ENCODE measurements around the gene CA10.

The CA10 gene

DNA sequence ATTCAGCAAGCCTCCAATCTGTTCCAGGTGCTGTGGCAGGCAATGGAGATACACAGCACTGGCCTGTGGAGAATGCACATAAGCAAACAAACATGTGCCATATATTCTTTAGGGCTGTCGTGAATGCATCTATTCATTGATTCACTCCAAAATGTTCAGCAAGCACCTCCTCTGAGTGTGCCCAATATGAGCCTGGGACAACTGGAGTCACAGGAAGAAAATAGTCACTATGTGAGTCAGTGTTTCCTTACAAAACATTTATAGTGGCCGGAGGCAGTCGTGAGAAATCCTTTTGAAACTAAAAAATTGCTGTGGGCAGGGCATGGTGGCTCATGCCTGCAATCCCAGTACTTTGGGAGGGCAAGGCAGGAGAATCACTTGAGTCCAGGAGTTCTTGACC, 310.1 kb downstream of the CA10 start:
- ATAC-seq (replicated peaks): no peak

DNA sequence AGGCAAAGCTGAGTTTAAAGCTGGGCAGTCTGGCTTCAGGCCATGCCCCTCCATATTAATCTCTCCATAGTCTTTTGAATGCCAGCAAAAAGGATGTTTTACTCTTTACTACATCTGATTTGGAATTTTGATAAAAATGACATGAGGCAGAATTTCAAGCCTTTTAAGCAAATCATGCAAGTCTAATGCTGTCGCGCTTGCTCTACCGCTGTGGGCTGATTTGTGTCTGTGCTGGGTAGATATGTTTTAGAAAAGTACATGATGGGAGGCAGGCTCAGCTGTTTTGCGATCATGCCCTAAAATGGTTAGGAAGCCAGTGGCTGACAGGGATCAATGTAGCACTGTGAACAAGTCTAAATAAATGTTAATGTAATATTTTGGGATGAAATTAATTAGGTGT, 311.9 kb downstream of the CA10 start:
- no peak for ATAC-seq (replicated peaks)
- H3K4me3 Mint-ChIP-seq: no peak overlapping the region
- no peak for DNase-seq
- H3K27me3 Mint-ChIP-seq: peaks cover 0 to 7% of the 10 kb centered on the region in 2 donors
- H3K4me1 Mint-ChIP-seq (ENCODE audit: low read depth in 2 of 2): no peaks in the 10 kb centered on the region
- H3K36me3 Mint-ChIP-seq (ENCODE audit: insufficient read depth): no peaks in the 10 kb centered on the region
- no peaks in the 10 kb centered on the region for H3K9me3 Mint-ChIP-seq
- H3K27ac Mint-ChIP-seq: no peak overlapping the region

More for the DNA sequence above, 310.1 kb downstream of the CA10 start:
- Mint-ChIP-seq H3K27ac (no peak overlapping the region), H3K27me3 (peaks cover 0 to 10% of the 10 kb centered on the region in 2 donors), H3K9me3 (peaks cover 0 to under 1% of the 10 kb centered on the region in 2 donors), H3K4me3 (no peak overlapping the region), H3K4me1 (ENCODE audit: low read depth in 2 of 2) (no peaks in the 10 kb centered on the region), H3K36me3 (ENCODE audit: insufficient read depth) (no peaks in the 10 kb centered on the region)
- no peak for DNase-seq

DNA sequence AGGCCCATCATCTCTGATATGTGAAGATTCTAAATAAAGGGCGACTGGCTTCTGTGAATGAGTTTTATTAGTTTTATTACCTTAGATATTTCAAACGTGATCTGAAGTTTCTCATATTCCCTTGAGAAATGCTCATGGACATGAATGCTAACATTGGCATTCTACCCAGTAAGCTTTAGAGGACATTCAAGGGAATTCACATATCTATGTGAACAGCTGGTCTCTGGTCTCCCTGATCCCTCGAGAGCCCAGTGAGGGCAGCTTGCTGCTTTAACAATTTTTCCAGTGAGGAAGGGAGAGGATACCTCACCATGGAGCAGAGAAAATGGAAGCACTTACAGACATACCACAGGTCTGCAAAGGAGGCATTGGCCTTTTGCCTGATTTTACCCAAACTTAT, 312.7 kb downstream of the CA10 start:
- H3K4me3 Mint-ChIP-seq: no peak overlapping the region
- no peaks in the 10 kb centered on the region for H3K36me3 Mint-ChIP-seq (ENCODE audit: insufficient read depth)
- DNase-seq: no peak
- H3K27ac Mint-ChIP-seq: no peak overlapping the region
- ATAC-seq (replicated peaks): no peak
- H3K4me1 Mint-ChIP-seq (ENCODE audit: low read depth in 2 of 2): no peaks in the 10 kb centered on the region
- H3K9me3 Mint-ChIP-seq: no peaks in the 10 kb centered on the region
- peaks cover 0 to 7% of the 10 kb centered on the region in 2 donors for H3K27me3 Mint-ChIP-seq

DNA sequence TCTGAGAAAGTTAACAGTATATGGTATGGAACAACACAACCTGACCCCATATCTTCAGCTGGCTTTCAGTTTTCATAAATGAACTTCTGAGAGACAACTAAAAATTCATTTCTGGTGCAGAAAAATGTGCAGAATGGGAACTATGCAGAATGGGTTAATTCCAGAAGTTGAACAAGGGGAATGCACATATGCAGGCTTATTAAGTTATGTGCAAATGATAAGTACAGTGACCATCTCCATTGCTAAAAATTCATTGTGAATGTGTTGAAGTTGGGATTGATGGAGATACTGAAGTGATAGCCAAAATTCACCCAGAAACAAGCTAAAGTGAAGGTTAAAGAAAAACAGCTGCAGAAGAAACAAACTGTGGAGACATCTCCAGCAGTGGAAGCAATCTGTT, 315.8 kb downstream of the CA10 start:
- no peaks in the 10 kb centered on the region for H3K4me1 Mint-ChIP-seq (ENCODE audit: low read depth in 2 of 2)
- no peak for DNase-seq

DNA sequence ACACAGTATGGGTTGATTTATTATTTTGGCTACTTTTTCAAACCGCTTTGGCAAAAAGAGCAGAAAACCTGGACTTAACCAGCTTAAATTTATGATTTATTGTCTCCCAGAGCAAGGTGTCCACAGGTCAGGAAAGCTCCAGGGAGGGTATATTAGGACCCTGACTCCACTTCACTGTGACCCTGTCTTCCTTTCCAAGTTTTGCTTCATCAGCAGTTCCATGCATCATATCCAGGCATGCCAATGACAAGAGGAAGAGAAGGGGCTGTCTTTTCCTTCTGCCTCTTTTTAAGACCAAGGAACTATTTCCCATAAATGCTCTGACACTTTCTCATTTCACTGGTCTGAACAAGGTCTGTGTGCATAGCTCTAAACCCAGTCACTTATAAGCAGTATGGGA, 316.8 kb downstream of the CA10 start:
- Mint-ChIP-seq H3K4me3 (no peak overlapping the region), H3K9me3 (no peaks in the 10 kb centered on the region), H3K36me3 (ENCODE audit: insufficient read depth) (no peaks in the 10 kb centered on the region), H3K4me1 (ENCODE audit: low read depth in 2 of 2) (no peaks in the 10 kb centered on the region), H3K27ac (no peak overlapping the region), H3K27me3 (no peaks in the 10 kb centered on the region)
- ATAC-seq (replicated peaks): no peak
- DNase-seq: no peak

More for the DNA sequence above, 315.8 kb downstream of the CA10 start:
- ATAC-seq (replicated peaks): no peak
- Mint-ChIP-seq H3K9me3 (no peaks in the 10 kb centered on the region), H3K27ac (no peak overlapping the region), H3K27me3 (no peaks in the 10 kb centered on the region), H3K4me3 (no peak overlapping the region), H3K36me3 (ENCODE audit: insufficient read depth) (no peaks in the 10 kb centered on the region)

DNA sequence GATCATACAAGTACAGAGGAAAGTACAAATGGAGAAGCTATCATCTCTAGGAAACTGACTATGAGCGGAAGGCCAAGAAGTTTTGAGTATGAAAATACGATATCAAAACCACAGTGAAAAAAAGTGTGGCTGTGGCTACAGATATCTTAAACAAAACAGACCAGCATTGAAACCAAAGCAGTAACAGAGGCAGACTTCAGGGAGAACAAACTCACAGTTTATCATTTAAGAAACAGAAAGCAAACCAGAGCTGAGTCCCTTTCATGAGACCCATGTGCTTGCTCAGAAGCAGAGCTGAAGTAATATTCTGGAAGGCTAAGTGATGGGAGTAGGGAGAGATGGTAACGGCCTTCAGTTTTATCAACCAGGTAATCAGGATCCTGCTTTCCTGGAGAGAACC, 317.8 kb downstream of the CA10 start:
- Mint-ChIP-seq H3K4me3 (no peak overlapping the region), H3K27me3 (no peaks in the 10 kb centered on the region), H3K9me3 (no peaks in the 10 kb centered on the region), H3K36me3 (ENCODE audit: insufficient read depth) (no peaks in the 10 kb centered on the region), H3K27ac (no peak overlapping the region), H3K4me1 (ENCODE audit: low read depth in 2 of 2) (no peaks in the 10 kb centered on the region)
- ATAC-seq (replicated peaks) (no peak), DNase-seq (no peak)

DNA sequence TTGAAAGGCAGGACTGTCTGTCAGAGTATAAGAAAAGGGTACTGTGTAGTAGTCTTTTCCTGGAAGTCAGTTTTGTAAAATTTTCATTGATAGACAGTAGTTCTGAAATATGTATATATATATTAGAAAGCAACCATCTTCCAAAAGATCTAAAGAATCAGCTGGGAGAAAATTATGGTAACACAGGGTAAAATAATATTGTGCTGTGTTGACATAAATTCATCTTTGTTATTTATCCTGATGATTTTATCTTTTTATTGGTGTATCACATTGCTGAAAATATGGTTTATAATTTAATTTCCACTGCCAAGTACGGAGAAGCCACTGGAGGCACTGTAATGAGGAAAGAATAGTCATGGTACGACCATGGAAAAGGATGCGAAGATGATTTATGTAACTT, 324.9 kb downstream of the CA10 start:
- H3K9me3 Mint-ChIP-seq: no peaks in the 10 kb centered on the region
- no peaks in the 10 kb centered on the region for H3K4me1 Mint-ChIP-seq (ENCODE audit: low read depth in 2 of 2)
- no peak overlapping the region for H3K4me3 Mint-ChIP-seq
- no peaks in the 10 kb centered on the region for H3K27me3 Mint-ChIP-seq
- ATAC-seq (replicated peaks): no peak
- DNase-seq: no peak
- no peak overlapping the region for H3K27ac Mint-ChIP-seq
- H3K36me3 Mint-ChIP-seq (ENCODE audit: insufficient read depth): peaks cover 2% of the 10 kb centered on the region

DNA sequence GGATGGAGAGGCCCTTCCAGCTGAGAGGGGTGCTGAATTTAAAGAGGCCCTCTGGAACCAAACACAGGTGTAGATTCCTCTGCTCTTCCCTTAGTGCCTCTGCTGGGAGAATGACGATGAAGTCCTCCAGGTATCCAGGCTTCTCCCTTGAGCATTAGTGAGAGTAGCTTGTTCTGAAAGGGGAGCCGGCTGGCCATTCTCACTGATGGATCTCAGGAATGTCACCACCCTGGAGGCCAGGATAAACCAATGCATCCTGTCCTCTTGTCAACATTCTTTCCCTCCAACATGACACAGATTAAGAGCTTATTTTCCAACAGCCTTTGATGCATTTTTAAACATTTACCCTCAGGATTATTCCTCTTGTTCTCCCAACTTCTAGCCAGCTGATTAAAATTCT, 325.5 kb downstream of the CA10 start:
- Mint-ChIP-seq H3K4me3 (no peak overlapping the region), H3K9me3 (no peaks in the 10 kb centered on the region), H3K27ac (no peak overlapping the region), H3K36me3 (ENCODE audit: insufficient read depth) (peaks cover 2% of the 10 kb centered on the region), H3K4me1 (ENCODE audit: low read depth in 2 of 2) (no peaks in the 10 kb centered on the region), H3K27me3 (no peaks in the 10 kb centered on the region)
- ATAC-seq (replicated peaks): no peak
- DNase-seq: no peak

DNA sequence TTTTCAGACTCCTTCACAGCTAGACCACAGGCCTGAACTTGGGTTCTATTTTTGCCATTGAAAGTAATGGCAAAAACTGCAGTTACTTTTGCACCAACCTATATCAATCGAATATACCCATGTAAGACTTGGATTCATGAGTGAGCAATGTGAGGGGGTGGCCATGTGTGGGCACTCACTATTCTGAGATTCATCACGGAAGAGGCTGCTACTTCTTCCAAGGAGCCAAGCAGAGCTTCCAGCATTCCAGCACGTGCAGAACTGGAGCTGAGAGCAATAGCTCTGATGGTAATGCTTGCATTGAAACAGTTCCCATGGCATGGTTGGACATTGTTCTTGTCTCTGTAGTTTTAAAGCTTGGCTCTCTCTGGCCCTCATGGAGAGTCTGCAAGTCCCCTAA, 327.6 kb downstream of the CA10 start:
- H3K27me3 Mint-ChIP-seq: no peaks in the 10 kb centered on the region
- DNase-seq: no peak

DNA sequence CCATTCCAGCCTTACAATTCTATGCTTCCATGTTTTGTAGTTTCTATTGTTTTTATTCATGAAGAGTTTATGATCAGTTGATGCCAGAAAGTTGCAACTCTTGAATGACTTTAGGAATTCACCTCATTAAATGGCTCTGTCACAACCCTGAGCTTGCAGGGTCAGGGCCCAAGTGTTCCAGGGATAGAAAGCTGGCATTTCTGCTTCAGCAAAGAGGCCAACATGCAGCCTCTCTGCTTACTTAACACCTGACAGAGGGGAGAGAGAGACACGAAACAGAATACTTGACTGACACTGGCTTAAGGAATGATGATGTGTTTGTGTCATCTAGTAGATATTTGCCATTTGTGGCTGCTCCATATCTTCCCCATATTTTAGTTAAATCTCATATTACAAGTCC, 328.1 kb downstream of the CA10 start:
- DNase-seq (no peak), ATAC-seq (replicated peaks) (no peak)
- H3K27me3 Mint-ChIP-seq: no peaks in the 10 kb centered on the region
- H3K9me3 Mint-ChIP-seq: no peaks in the 10 kb centered on the region
- no peaks in the 10 kb centered on the region for H3K4me1 Mint-ChIP-seq (ENCODE audit: low read depth in 2 of 2)
- H3K27ac Mint-ChIP-seq: no peak overlapping the region
- no peak overlapping the region for H3K4me3 Mint-ChIP-seq
- peaks cover 2% of the 10 kb centered on the region for H3K36me3 Mint-ChIP-seq (ENCODE audit: insufficient read depth)

More for the DNA sequence above, 327.6 kb downstream of the CA10 start:
- Mint-ChIP-seq H3K36me3 (ENCODE audit: insufficient read depth) (peaks cover 2% of the 10 kb centered on the region), H3K9me3 (no peaks in the 10 kb centered on the region), H3K4me1 (ENCODE audit: low read depth in 2 of 2) (no peaks in the 10 kb centered on the region), H3K4me3 (no peak overlapping the region), H3K27ac (no peak overlapping the region)
- no peak for ATAC-seq (replicated peaks)

DNA sequence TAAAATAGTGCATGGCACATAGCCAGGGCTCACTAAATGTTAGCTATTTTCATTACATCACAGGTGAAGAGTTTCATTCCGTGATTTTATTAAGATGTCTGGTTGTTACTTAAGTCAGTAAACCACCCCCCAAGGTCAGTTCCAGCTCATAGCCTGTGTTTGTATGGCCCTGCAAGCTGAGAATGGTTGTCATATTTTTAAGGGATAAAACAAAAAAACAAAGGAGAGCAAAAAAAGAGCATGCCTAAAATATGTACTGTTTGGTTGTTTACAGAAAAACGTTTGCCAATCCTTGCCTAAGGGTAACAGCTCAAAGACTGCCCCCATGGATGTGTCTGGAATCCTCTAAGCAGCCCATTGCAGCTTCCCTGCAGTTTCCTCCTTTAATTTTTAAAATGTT, 329.6 kb downstream of the CA10 start:
- Mint-ChIP-seq H3K27me3 (no peaks in the 10 kb centered on the region), H3K4me3 (no peak overlapping the region), H3K4me1 (ENCODE audit: low read depth in 2 of 2) (no peaks in the 10 kb centered on the region), H3K9me3 (no peaks in the 10 kb centered on the region), H3K36me3 (ENCODE audit: insufficient read depth) (peaks cover 2% of the 10 kb centered on the region), H3K27ac (no peak overlapping the region)
- ATAC-seq (replicated peaks) (no peak), DNase-seq (no peak)

DNA sequence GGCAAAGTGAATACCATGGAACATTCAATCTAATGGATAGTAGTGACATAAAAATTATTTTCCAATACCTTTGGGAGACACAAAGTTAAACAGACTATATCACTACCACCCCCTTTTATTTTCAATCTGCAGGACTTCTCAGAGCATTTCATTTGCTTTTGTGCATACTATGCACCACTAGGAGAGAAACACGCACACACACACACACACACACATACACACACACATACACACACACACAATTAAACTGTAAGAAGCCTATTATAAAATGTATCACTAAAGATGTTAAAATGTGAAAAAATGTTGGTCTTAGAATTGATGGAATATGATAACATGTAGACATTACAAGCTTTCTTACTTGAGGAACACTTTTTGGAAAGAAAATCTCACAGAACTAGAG, 331.4 kb downstream of the CA10 start:
- ATAC-seq (replicated peaks) (no peak), DNase-seq (no peak)
- H3K4me1 Mint-ChIP-seq (ENCODE audit: low read depth in 2 of 2): no peaks in the 10 kb centered on the region
- peaks cover 0 to 6% of the 10 kb centered on the region in 2 donors for H3K27me3 Mint-ChIP-seq
- no peaks in the 10 kb centered on the region for H3K9me3 Mint-ChIP-seq
- no peak overlapping the region for H3K4me3 Mint-ChIP-seq
- no peak overlapping the region for H3K27ac Mint-ChIP-seq
- no peaks in the 10 kb centered on the region for H3K36me3 Mint-ChIP-seq (ENCODE audit: insufficient read depth)

DNA sequence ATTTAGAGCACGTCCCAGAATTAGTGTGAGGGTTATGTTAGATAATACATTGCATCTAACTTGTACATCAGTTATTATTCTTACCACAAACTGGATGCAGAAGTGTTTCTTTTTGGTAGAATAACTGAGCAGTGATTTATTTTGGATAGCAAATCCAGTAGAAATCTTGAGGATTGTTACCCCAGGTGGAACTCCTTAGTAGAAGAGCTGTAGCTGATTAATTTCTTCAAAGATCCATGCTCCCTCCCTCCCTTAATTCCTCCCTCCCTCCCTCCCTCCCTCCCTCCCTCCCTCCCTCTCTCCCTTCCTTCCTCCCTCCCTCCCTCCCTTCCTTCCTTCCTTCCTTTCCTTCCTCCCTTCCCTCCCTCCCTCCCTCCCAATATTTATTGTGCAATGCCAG, 337.7 kb downstream of the CA10 start:
- no peaks in the 10 kb centered on the region for H3K4me1 Mint-ChIP-seq (ENCODE audit: low read depth in 2 of 2)
- no peak overlapping the region for H3K4me3 Mint-ChIP-seq
- peaks cover 12 to 14% of the 10 kb centered on the region in 2 donors for H3K27me3 Mint-ChIP-seq
- no peaks in the 10 kb centered on the region for H3K36me3 Mint-ChIP-seq (ENCODE audit: insufficient read depth)
- ATAC-seq (replicated peaks) (no peak), DNase-seq (no peak)
- peaks cover 0 to 2% of the 10 kb centered on the region in 2 donors for H3K9me3 Mint-ChIP-seq
- H3K27ac Mint-ChIP-seq: no peak overlapping the region

DNA sequence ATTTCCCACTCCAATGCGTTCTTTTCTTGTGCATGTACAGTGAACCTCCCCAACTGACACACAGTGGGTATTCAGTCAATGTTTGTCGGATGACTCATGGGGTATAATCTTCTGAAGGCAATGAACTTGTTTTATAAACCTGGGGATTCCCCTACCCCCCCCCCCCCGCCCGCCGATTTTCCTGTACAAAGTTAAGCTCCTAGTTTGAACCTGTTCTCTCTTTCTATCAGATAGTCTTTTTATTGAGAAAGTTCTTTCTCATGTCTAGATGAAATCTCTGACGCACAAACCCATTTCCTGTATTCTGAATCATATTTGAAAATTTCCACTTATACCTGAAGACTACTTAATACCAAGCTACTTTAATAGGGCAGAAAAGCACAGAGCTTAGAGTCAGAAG, 338.3 kb downstream of the CA10 start:
- H3K4me3 Mint-ChIP-seq: no peak overlapping the region
- peaks cover 12 to 14% of the 10 kb centered on the region in 2 donors for H3K27me3 Mint-ChIP-seq
- no peak for DNase-seq
- no peaks in the 10 kb centered on the region for H3K4me1 Mint-ChIP-seq (ENCODE audit: low read depth in 2 of 2)
- peaks cover 0 to 2% of the 10 kb centered on the region in 2 donors for H3K9me3 Mint-ChIP-seq
- ATAC-seq (replicated peaks): no peak
- no peak overlapping the region for H3K27ac Mint-ChIP-seq
- H3K36me3 Mint-ChIP-seq (ENCODE audit: insufficient read depth): no peaks in the 10 kb centered on the region
